Pancreas (tissue), 10 donors: ENCODE measurements around the gene FGFBP3. TPM values are rescaled to one million over a fixed set of nuclear protein-coding genes. Genes with fewer than 3 reads are reported as not detected.
A peak's percentile ranks its signal among the peaks of the same experiment; 100 is the strongest.

Experiments used
- ATAC-seq, 4 donors: fragments of 200-7000 bp; cut with Tn5 transposase; one replicate each; pipeline versions ENCODE4 v1.8.0 to v1.9.1; 2020; ENCODE audit warnings: mild to moderate bottlenecking in 4 of 4, moderate library complexity in 4 of 4
- DNase-seq, 6 donors: peaks; one replicate each; pipeline ENCODE4 v3.0.0-alpha.2; 2020
- FAIRE-seq: peaks from 2 replicates; lab custom pipeline; 2012; peaks lifted over from hg19 to GRCh38; lab: Jason Lieb, UNC
- H3K27ac ChIP-seq, 4 donors: fragments of 200-600 bp; sonication (generic); 1 replicate in 3 of 4; 2 replicates in 1 of 4; pipeline versions ENCODE4 v1.5.0 to v1.8.0; 2020
- H3K27me3 ChIP-seq, 4 donors: fragments of 200-600 bp; one replicate each; pipeline ENCODE4 v1.8.0; 2021
- H3K36me3 ChIP-seq, 3 donors: fragments of 200-600 bp; sonication (generic) in 1 of 3; one replicate each; pipeline versions ENCODE4 v1.5.0 to v1.8.0; 2020 to 2021
- H3K4me1 ChIP-seq, 3 donors: fragments of 200-600 bp; one replicate each; pipeline ENCODE4 v1.8.0; 2021
- H3K4me3 ChIP-seq, 4 donors: fragments of 200-600 bp; sonication (generic) in 2 of 4; one replicate each; pipeline versions ENCODE4 v1.5.0 to v1.8.0; 2020 to 2021
- H3K9me3 ChIP-seq, 4 donors: fragments of 200-600 bp; one replicate each; pipeline ENCODE4 v1.8.0; 2021
- CTCF ChIP-seq, 4 donors: fragments of 200-600 bp; sonication (generic) in 3 of 4; IDR thresholded peaks; one replicate each; pipeline versions ENCODE4 v1.5.0 to v1.8.0; 2021; ENCODE audit warnings: antibody characterized with exemption in 4 of 4
- WGBS, 2 donors: extraction: QIAGEN DNeasy Blood & Tissue Kit; methylation state at CpG; one replicate each; pipeline ENCODE4 v1.1.7; 2013; 5-methylcytosine and 5-hydroxymethylcytosine counted together
- intact Hi-C, 3 donors: fragments of 100-400 bp; cut with DNase I; formaldehyde crosslinking; loops; one replicate each; pipeline versions ENCODE4 v1.11.1 to v1.14.2; 2022
- polyA plus RNA-seq, 2 donors: library from polyadenylated mRNA; stranded (reverse); fragments of 200-250 nt; gene quantifications; one replicate each; pipeline ENCODE4 v1.2.3, GENCODE V29; 2013
- total RNA-seq, 6 donors: library from RNA; stranded (reverse); fragmentation: NEBNext Ultra II Directional in 4 of 6; extraction: Animal tissue kit (Norgen Biotek cat#: 25700) in 4 of 6; gene quantifications; one replicate each; pipeline versions ENCODE4 v1.2.1 to v1.2.4, GENCODE V29; 2021 to 2023
- donor health status: healthy with polysubstance abuse.
- donor health status: DM: no; HTN: no; CAD: no; lungs with moderate emphysema.
- donor health status: DM: no; HTN: no; CAD: no.
- donor health status: control.
- donor health status: control.
- donor health status: Bipolar disorder and iron deficiency.
- donor health status: DM: yes; HTN: yes; CAD: no.
- donor health status: DM: no; HTN: no; CAD: no.
- donor health status: DM: no; HTN: no; CAD: no.
- donor health status: DM: yes; HTN: yes; CAD: no.

FGFBP3 gene
- total and polyA plus RNA-seq, 8 donors: 0.72 to 1.9 (median 1.1) TPM

DNA sequence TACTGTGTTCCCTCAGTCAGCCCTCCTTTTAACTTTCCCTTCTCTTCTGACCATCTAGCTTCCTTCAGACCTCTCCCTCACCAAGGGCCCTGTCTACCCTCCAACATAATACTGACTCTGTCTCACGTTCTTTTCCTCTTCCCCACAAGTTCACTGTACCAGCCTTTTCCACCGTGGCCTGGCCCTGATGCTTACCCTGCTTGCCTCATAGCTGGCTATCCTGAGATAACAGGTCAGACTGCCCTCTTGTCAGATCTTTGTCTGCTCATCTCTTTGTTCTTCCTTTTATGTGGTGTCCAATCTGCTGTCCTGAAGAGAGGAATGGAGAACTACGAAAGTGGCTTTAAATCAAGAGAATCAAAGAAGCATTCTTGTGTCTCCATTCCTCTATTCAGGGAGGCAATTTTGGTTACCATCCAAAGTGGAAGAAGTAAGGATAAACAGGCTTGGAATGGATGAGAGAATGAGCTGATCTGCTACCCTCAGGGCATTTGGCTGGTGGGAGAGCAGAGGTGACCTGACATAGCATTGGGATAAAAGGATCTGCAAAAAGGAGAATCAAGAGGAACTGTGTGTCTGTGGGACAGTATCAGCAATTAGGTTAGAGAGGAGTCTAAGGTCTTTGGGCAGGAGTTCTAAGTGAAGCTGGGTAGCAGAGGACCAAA lies 22.4 kb upstream of the FGFBP3 start:
- H3K4me1 ChIP-seq: peaks cover 0 to 30% (median 23%) of the 10 kb centered on the region in 3 donors
- H3K27ac ChIP-seq: no peak overlapping the region
- WGBS, 2 donors: 65 to 67% methylated on average over 3 of the region's 3 CpGs
- FAIRE-seq (no peak), ATAC-seq (peak in 2 of 4 donors; percentile 11), DNase-seq (no peak)
- H3K4me3 ChIP-seq: no peak overlapping the region
- H3K36me3 ChIP-seq: peaks cover 0 to 10% (median 5%) of the 10 kb centered on the region in 3 donors
- intact Hi-C loops: no loop called here
- no peak for TF ChIP-seq CTCF (IDR thresholded peaks at IDR 0.05)
- no peaks in the 10 kb centered on the region for H3K9me3 ChIP-seq
- no peaks in the 10 kb centered on the region for H3K27me3 ChIP-seq

GRCh38 chr10:91930939-91931338 lies 21.7 kb upstream of the FGFBP3 start:
- ATAC-seq: peak; percentile 31 to 65 (median 49)
- Histone ChIP-seq H3K36me3 (peaks cover 0 to 6% (median 0%) of the 10 kb centered on the region in 3 donors), H3K27me3 (no peaks in the 10 kb centered on the region), H3K9me3 (no peaks in the 10 kb centered on the region), H3K4me1 (peaks cover 0 to 34% (median 27%) of the 10 kb centered on the region in 3 donors), H3K4me3 (no peak overlapping the region), H3K27ac (peak overlapping the region in 1 of 4 donors; percentile 20)
- no peak for TF ChIP-seq CTCF (IDR thresholded peaks at IDR 0.05)
- intact Hi-C loops: no loop called here
- 36 to 37% methylated on average over 3 of the region's 3 CpGs for WGBS, 2 donors
- no peak for FAIRE-seq
- DNase-seq: no peak

DNA sequence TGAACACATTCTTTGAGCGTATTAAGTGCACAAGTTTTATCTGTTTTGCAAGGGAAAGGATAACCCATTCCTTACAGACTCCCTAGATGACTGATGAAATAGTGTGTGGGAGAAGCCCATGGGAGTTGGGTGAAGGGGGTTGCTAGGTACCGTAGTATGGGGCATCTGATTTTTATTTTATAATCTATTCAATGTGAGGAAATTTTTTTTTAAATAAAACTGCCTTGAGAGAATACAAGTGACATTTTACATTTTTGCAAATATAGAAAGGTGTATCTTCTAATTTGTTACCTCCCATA lies 15.7 kb upstream of the FGFBP3 start:
- no peak for FAIRE-seq
- ATAC-seq: no peak
- peaks cover 0 to 29% (median 25%) of the 10 kb centered on the region in 3 donors for H3K4me1 ChIP-seq
- H3K27ac ChIP-seq: no peak overlapping the region
- intact Hi-C loops: no loop called here
- WGBS, 2 donors: 33 to 40% methylated on average over 2 of the region's 2 CpGs
- no peak for TF ChIP-seq CTCF (IDR thresholded peaks at IDR 0.05)
- DNase-seq: no peak
- peak overlapping the region in 2 of 4 donors; percentile 56 to 91 for H3K4me3 ChIP-seq
- H3K9me3 ChIP-seq: no peaks in the 10 kb centered on the region
- no peaks in the 10 kb centered on the region for H3K27me3 ChIP-seq
- no peaks in the 10 kb centered on the region for H3K36me3 ChIP-seq

GRCh38 chr10:91924212-91925021 lies 15.1 kb upstream of the FGFBP3 start:
- peak; percentile 34 for FAIRE-seq
- TF ChIP-seq CTCF (IDR thresholded peaks at IDR 0.05): no peak
- intact Hi-C loops: no loop called here
- H3K27ac ChIP-seq: peak overlapping the region; percentile 92 to 98 (median 94)
- H3K36me3 ChIP-seq: no peaks in the 10 kb centered on the region
- peak; percentile 7 to 49 (median 14) for ATAC-seq
- H3K27me3 ChIP-seq: no peaks in the 10 kb centered on the region
- 1 to 2% methylated on average over 21 of the region's 21 CpGs for whole genome bisulfite sequencing, 2 donors
- peaks cover 0 to 24% (median 19%) of the 10 kb centered on the region in 3 donors for H3K4me1 ChIP-seq
- H3K9me3 ChIP-seq: no peaks in the 10 kb centered on the region
- DNase-seq: no peak
- H3K4me3 ChIP-seq: peak overlapping the region; percentile 56 to 91 (median 68)
